Measurements from ENCODE around the gene DRP2. TPM values are rescaled to one million over a fixed set of nuclear protein-coding genes. Genes with fewer than 3 reads are reported as not detected.

The DRP2 gene
- polyA plus RNA-seq, 4 donors, result 0.21 to 1.3 TPM; not detected in 2

DNA sequence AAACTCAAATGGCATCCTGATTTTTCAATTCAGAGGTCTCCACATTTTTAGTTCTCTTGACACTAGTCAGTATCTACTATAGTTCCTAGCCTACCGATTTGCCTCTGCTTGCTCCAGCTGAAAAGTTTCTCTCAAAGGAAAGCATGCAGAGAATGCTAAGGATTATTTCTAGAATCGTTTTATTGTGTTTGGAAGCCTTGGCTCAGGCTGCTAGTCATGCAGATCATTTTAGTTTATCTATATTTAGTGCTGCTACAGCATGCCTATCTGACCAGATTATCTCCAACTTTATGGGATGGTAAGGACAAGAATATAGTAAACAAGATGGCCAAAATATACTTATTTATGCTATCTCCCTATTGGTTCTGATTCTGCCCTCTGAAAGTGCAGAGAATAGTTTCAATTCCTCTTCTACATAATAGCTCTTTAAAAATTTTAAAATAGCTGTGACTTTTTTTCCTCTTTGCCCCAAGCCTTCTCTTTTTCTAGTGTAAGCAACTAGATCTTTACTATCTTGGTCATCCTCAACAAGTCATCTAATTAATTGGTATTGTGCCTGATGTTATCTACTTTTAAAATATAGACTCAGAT is 15.7 kb upstream of the DRP2 start:
- no peak for DNase-seq
- Histone ChIP-seq H3K9me3 (ENCODE audit: control insufficient read depth in 2 of 2, insufficient read depth in 1 of 2, low read depth in 1 of 2, low read length in 1 of 2) (no peaks in the 10 kb centered on the region), H3K4me3 (ENCODE audit: low read depth in 1 of 3, low read length in 3 of 3) (no peak overlapping the region), H3K36me3 (ENCODE audit: control insufficient read depth in 3 of 3, insufficient read depth in 2 of 3, low read depth in 1 of 3, low read length in 3 of 3) (no peaks in the 10 kb centered on the region), H3K4me1 (ENCODE audit: control insufficient read depth in 3 of 3, insufficient read depth in 2 of 3, low read depth in 1 of 3, low read length in 2 of 3) (no peaks in the 10 kb centered on the region), H3K27me3 (ENCODE audit: control insufficient read depth in 3 of 3, insufficient read depth in 3 of 3, low read length in 3 of 3) (no peaks in the 10 kb centered on the region), H3K27ac (ENCODE audit: low read depth in 1 of 3, low read length in 2 of 3) (no peak overlapping the region)
- WGBS, 3 donors, result 27 to 34% (median 33%) methylated on average over 2 of the region's 2 CpGs
- FAIRE-seq, result no peak

DNA sequence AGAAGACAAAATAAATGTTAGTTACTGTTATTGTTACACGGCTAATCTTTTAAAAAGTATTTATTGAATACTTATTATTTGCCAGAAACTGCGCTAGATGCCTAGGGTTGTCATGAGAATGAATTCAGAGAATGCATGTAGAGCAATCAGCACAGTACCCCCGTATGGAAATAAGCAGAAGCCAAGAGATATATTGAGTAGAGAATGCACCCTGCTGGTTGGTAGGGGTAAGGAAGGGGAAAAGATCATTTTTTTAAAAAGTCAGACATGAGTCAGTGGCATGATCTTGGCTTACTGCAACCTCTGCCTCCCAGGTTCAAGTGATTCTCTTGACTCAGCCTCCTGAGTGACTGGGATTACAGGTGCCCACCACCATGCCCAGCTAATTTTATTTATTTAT is 13.1 kb upstream of the DRP2 start:
- no peak for FAIRE-seq

GRCh38 chrX:101208152-101208905 is 11.3 kb upstream of the DRP2 start:
- H3K27me3 ChIP-seq (ENCODE audit: control insufficient read depth in 3 of 3, insufficient read depth in 3 of 3, low read length in 3 of 3), result no peaks in the 10 kb centered on the region
- no peaks in the 10 kb centered on the region for H3K36me3 ChIP-seq (ENCODE audit: control insufficient read depth in 3 of 3, insufficient read depth in 2 of 3, low read depth in 1 of 3, low read length in 3 of 3)
- DNase-seq (no peak), FAIRE-seq (no peak)
- H3K4me3 ChIP-seq (ENCODE audit: low read depth in 1 of 3, low read length in 3 of 3), result no peak overlapping the region
- 47 to 77% (median 56%) methylated on average over 4 of the region's 4 CpGs for WGBS, 3 donors
- H3K27ac ChIP-seq (ENCODE audit: low read depth in 1 of 3, low read length in 2 of 3), result no peak overlapping the region
- H3K9me3 ChIP-seq (ENCODE audit: control insufficient read depth in 2 of 2, insufficient read depth in 1 of 2, low read depth in 1 of 2, low read length in 1 of 2), result no peaks in the 10 kb centered on the region
- no peaks in the 10 kb centered on the region for H3K4me1 ChIP-seq (ENCODE audit: control insufficient read depth in 3 of 3, insufficient read depth in 2 of 3, low read depth in 1 of 3, low read length in 2 of 3)

More for the DNA sequence above, 13.1 kb upstream of the DRP2 start:
- peak; percentile 3 to 21 for DNase-seq
- no peak overlapping the region for H3K4me3 ChIP-seq (ENCODE audit: low read depth in 1 of 3, low read length in 3 of 3)
- 37 to 47% (median 40%) methylated on average over 3 of the region's 3 CpGs for WGBS, 3 donors
- no peaks in the 10 kb centered on the region for H3K4me1 ChIP-seq (ENCODE audit: control insufficient read depth in 3 of 3, insufficient read depth in 2 of 3, low read depth in 1 of 3, low read length in 2 of 3)
- no peak overlapping the region for H3K27ac ChIP-seq (ENCODE audit: low read depth in 1 of 3, low read length in 2 of 3)
- H3K9me3 ChIP-seq (ENCODE audit: control insufficient read depth in 2 of 2, insufficient read depth in 1 of 2, low read depth in 1 of 2, low read length in 1 of 2), result no peaks in the 10 kb centered on the region
- H3K27me3 ChIP-seq (ENCODE audit: control insufficient read depth in 3 of 3, insufficient read depth in 3 of 3, low read length in 3 of 3), result no peaks in the 10 kb centered on the region
- no peaks in the 10 kb centered on the region for H3K36me3 ChIP-seq (ENCODE audit: control insufficient read depth in 3 of 3, insufficient read depth in 2 of 3, low read depth in 1 of 3, low read length in 3 of 3)

- Histone ChIP-seq H3K4me1 (ENCODE audit: control insufficient read depth in 3 of 3, insufficient read depth in 2 of 3, low read depth in 1 of 3, low read length in 2 of 3) (no peaks in the 10 kb centered on the region), H3K36me3 (ENCODE audit: control insufficient read depth in 3 of 3, insufficient read depth in 2 of 3, low read depth in 1 of 3, low read length in 3 of 3) (no peaks in the 10 kb centered on the region), H3K9me3 (ENCODE audit: control insufficient read depth in 2 of 2, insufficient read depth in 1 of 2, low read depth in 1 of 2, low read length in 1 of 2) (no peaks in the 10 kb centered on the region), H3K4me3 (ENCODE audit: low read depth in 1 of 3, low read length in 3 of 3) (no peak overlapping the region), H3K27ac (ENCODE audit: low read depth in 1 of 3, low read length in 2 of 3) (no peak overlapping the region), H3K27me3 (ENCODE audit: control insufficient read depth in 3 of 3, insufficient read depth in 3 of 3, low read length in 3 of 3) (no peaks in the 10 kb centered on the region)
- 69 to 79% (median 78%) methylated on average over 1 of the region's 1 CpG for WGBS, 3 donors
- FAIRE-seq (no peak), DNase-seq (no peak)
Measured at GRCh38 chrX:101210630-101211029, 9.0 kb upstream of the DRP2 start.

DNA sequence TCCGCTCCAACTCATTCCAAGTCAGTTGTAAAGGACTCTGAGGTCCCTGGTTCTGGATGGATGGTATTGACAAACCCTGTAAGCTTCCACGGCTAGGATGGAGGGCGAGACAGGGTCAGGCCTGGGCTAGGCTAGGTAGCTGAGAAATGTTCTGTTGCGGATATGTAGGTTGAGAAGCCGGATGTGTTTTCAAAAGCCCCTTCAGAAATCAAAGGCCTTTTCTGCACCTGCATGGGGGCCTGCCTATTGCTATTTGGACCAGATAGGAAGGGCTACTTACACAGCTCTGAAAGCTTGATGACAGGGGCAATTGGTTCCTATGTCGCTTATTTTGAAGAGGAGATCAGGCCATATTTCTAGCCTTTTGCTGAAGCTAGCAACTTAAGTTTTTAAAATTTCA is 1.9 kb upstream of the DRP2 start:
- no peaks in the 10 kb centered on the region for H3K9me3 ChIP-seq (ENCODE audit: control insufficient read depth in 2 of 2, insufficient read depth in 1 of 2, low read depth in 1 of 2, low read length in 1 of 2)
- no peak overlapping the region for H3K27ac ChIP-seq (ENCODE audit: low read depth in 1 of 3, low read length in 2 of 3)
- H3K36me3 ChIP-seq (ENCODE audit: control insufficient read depth in 3 of 3, insufficient read depth in 2 of 3, low read depth in 1 of 3, low read length in 3 of 3), result no peaks in the 10 kb centered on the region
- DNase-seq (no peak), FAIRE-seq (no peak)
- no peaks in the 10 kb centered on the region for H3K4me1 ChIP-seq (ENCODE audit: control insufficient read depth in 3 of 3, insufficient read depth in 2 of 3, low read depth in 1 of 3, low read length in 2 of 3)
- WGBS, 3 donors, result 80 to 96% (median 88%) methylated on average over 6 of the region's 6 CpGs
- no peaks in the 10 kb centered on the region for H3K27me3 ChIP-seq (ENCODE audit: control insufficient read depth in 3 of 3, insufficient read depth in 3 of 3, low read length in 3 of 3)
- no peak overlapping the region for H3K4me3 ChIP-seq (ENCODE audit: low read depth in 1 of 3, low read length in 3 of 3)

DNA sequence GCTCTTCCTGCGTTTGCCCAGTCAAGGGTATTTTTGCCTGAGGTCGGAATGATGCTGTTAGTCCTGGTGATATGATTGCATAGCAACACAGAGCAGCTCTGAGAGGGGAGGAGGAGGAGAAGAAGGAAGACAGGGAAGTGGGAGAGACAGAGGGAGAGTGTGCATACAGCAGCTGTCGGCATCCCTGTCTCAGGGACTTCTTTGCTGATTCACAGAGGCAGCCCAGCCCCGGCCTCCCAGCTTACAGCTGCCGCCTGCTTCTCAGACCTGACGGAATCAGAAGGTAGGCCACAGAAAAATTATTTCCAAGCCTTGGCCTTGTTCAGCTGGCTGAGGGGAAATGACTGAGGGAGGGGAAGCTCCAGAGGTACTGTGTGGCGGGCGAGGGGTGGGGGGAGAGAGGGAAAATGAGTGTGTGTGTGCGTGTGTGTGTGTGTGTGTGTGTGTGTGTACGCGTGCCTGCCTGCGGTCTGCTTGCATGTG is 319 bp downstream of the DRP2 start:
- H3K27ac ChIP-seq (ENCODE audit: low read depth in 1 of 3, low read length in 2 of 3), result no peak overlapping the region
- H3K4me3 ChIP-seq (ENCODE audit: low read depth in 1 of 3, low read length in 3 of 3), result peak overlapping the region in 1 of 3 donors; percentile 19
- FAIRE-seq, result no peak

GRCh38 chrX:101220662-101221260 is 1.2 kb downstream of the DRP2 start:
- Histone ChIP-seq H3K27me3 (ENCODE audit: control insufficient read depth in 3 of 3, insufficient read depth in 3 of 3, low read length in 3 of 3) (no peaks in the 10 kb centered on the region), H3K36me3 (ENCODE audit: control insufficient read depth in 3 of 3, insufficient read depth in 2 of 3, low read depth in 1 of 3, low read length in 3 of 3) (no peaks in the 10 kb centered on the region), H3K27ac (ENCODE audit: low read depth in 1 of 3, low read length in 2 of 3) (peak overlapping the region in 1 of 3 donors; percentile 48), H3K4me1 (ENCODE audit: control insufficient read depth in 3 of 3, insufficient read depth in 2 of 3, low read depth in 1 of 3, low read length in 2 of 3) (no peaks in the 10 kb centered on the region), H3K4me3 (ENCODE audit: low read depth in 1 of 3, low read length in 3 of 3) (no peak overlapping the region), H3K9me3 (ENCODE audit: control insufficient read depth in 2 of 2, insufficient read depth in 1 of 2, low read depth in 1 of 2, low read length in 1 of 2) (no peaks in the 10 kb centered on the region)
- FAIRE-seq, result no peak
- 23 to 39% (median 30%) methylated on average over 4 of the region's 4 CpGs for WGBS, 3 donors
- peak; percentile 39 to 50 for DNase-seq

More for the DNA sequence above, 319 bp downstream of the DRP2 start:
- no peaks in the 10 kb centered on the region for H3K27me3 ChIP-seq (ENCODE audit: control insufficient read depth in 3 of 3, insufficient read depth in 3 of 3, low read length in 3 of 3)
- no peaks in the 10 kb centered on the region for H3K36me3 ChIP-seq (ENCODE audit: control insufficient read depth in 3 of 3, insufficient read depth in 2 of 3, low read depth in 1 of 3, low read length in 3 of 3)
- no peaks in the 10 kb centered on the region for H3K9me3 ChIP-seq (ENCODE audit: control insufficient read depth in 2 of 2, insufficient read depth in 1 of 2, low read depth in 1 of 2, low read length in 1 of 2)
- DNase-seq, result no peak
- no peaks in the 10 kb centered on the region for H3K4me1 ChIP-seq (ENCODE audit: control insufficient read depth in 3 of 3, insufficient read depth in 2 of 3, low read depth in 1 of 3, low read length in 2 of 3)
- WGBS, 3 donors, result 46 to 79% (median 71%) methylated on average over 11 to 12 of the region's 12 CpGs

- Histone ChIP-seq H3K4me1 (ENCODE audit: control insufficient read depth in 3 of 3, insufficient read depth in 2 of 3, low read depth in 1 of 3, low read length in 2 of 3) (no peaks in the 10 kb centered on the region), H3K4me3 (ENCODE audit: low read depth in 1 of 3, low read length in 3 of 3) (no peak overlapping the region), H3K36me3 (ENCODE audit: control insufficient read depth in 3 of 3, insufficient read depth in 2 of 3, low read depth in 1 of 3, low read length in 3 of 3) (no peaks in the 10 kb centered on the region), H3K27ac (ENCODE audit: low read depth in 1 of 3, low read length in 2 of 3) (no peak overlapping the region), H3K27me3 (ENCODE audit: control insufficient read depth in 3 of 3, insufficient read depth in 3 of 3, low read length in 3 of 3) (no peaks in the 10 kb centered on the region), H3K9me3 (ENCODE audit: control insufficient read depth in 2 of 2, insufficient read depth in 1 of 2, low read depth in 1 of 2, low read length in 1 of 2) (no peaks in the 10 kb centered on the region)
- WGBS, 3 donors, result 52 to 75% (median 74%) methylated on average over 1 of the region's 1 CpG
- FAIRE-seq (no peak), DNase-seq (no peak)
Measured at GRCh38 chrX:101223226-101223625, 3.6 kb downstream of the DRP2 start.
